T47D (cell line): ENCODE results near the gene ZNF691.

Source experiments
- DNase-seq, 2 experiments: peaks; one replicate each; pipeline versions ENCODE4 v3.0.0 to v3.0.0-alpha.2; 2011 to 2012; ENCODE audit warnings: low read depth in 1 of 2, low spot score in 1 of 2
- JUND ChIP-seq: IDR thresholded peaks from 2 replicates; pipeline ENCODE4 v1.6.1; 2012; ENCODE audit warnings: low read depth
- in situ Hi-C: cut with HindIII; loops from 2 replicates; pipeline ENCODE4 v1.10.0; 2016; ENCODE audit warnings: low sequenced_read_pairs, low pct_unique_long_range_greater_than_20kb

The ZNF691 gene

DNA sequence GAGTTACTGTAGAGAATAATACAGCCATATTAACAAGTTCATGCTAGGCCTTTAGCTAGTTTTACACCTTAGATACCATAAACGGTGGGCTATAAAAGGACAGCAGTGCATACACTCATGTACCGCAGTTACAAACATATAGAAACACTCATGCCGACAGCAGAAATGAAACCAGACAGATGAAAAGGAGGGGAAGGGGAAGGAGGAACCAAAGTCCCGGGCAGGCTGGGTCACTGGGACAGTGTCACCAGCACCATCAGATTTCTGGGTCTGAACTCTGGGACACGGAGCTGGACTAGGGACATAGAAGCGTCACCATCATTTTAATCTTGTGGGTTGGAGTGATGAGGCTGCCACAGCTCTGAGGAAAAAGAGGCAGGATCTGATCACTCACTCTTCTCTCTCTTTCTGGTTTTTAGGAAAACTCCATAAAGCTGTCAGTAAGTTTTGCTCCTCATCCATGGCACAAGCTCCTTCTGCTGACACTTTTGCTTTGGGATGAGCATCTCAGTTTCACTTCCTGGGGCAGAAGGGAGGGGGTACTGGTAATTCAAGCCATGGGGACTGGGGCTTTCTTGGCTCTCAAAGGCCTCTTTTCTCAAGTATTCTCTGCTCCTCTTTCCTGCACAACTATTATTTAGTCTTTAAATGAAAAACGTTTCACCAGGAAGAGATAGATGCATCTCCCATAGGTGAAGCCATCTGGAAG lies 7.8 kb upstream of the ZNF691 start:
- in situ Hi-C loops: no loop called here
- no peak for DNase-seq
- TF ChIP-seq JUND: no peak

DNA sequence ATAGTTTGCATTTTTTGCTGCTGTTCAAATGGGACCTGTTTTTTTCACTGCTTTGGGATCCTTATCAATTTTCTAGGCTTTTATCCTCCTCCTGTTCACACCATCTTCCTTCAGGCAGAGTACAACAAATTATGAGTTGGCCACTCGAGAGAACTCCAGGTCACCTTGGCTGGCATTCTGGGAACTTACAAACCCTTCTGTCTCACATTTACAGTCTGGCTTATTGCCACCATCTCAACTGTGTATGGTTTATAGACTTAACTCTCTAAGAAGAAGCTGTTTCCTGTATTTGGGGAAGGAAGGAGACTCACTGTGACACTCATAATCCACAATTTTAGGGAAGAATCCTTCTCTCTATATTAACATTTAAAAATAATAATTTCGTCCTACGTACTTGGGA lies 5.4 kb upstream of the ZNF691 start:
- no peak for DNase-seq
- no peak for TF ChIP-seq JUND
- in situ Hi-C loops: no loop called here

DNA sequence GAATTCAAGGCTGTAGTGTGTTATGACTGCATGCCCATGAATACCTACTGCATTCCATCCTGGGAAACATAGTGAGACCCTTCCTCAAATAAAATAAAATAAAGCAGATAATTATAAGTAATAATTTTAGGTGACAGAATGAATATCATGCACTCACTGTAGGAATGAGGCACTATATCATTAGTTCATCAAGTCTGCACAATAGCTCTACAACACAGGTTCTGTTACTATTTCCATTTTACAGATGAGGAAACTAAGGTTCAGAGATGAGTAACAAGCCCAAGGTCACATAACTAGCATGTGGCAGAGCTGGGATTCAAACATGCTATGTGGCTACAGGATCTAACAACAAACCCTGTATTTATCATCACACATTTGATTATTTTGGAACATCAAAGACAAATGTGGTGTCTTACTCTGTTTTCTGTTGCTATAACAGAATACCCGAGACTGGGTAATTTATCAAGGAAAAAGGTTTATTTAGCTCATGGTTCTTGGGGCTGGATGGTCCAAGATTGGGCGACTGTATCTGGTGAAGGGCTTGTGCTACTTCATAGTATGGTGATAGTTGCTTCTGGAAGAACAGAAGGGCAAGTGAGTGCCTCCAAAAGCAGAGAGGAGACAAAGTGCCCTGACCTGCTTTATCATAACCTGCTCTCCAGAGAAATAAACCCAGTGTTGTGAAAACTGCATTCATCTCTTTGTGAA lies 4.8 kb upstream of the ZNF691 start:
- DNase-seq: no peak
- in situ Hi-C loops: no loop called here
- TF ChIP-seq JUND: no peak

GRCh38 chr1:42844592-42845140 lies 1.7 kb upstream of the ZNF691 start:
- in situ Hi-C loops: no loop called here
- DNase-seq: no peak
- TF ChIP-seq JUND: no peak

GRCh38 chr1:42845193-42845592 lies 1.2 kb upstream of the ZNF691 start:
- in situ Hi-C loops: no loop called here
- no peak for TF ChIP-seq JUND
- no peak for DNase-seq

DNA sequence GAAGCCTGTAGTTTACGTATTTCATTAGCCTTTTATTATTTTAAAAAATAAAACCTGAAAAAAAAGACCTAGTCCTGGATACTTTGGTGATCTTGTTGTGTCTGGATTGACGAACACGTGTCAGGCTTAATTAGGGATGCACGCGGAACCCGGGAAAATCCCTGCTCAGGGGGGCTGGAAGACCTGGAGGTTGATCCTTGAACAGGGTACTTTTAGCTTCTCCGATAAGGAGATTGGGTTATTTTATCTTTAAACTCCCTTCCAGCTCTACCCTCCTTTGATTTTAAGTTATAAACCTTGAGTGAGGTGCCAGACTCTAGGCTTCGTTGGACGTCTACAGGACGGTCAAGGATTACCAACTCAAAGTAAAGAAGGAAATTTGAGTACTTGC lies 552 bp upstream of the ZNF691 start:
- no peak for TF ChIP-seq JUND
- DNase-seq: no peak
- in situ Hi-C loops: no loop called here

- no peak for TF ChIP-seq JUND
- in situ Hi-C loops: no loop called here
- DNase-seq: no peak
Measured at GRCh38 chr1:42847111-42847595, 740 bp downstream of the ZNF691 start.

GRCh38 chr1:42847721-42848460 lies 1.5 kb downstream of the ZNF691 start:
- no peak for TF ChIP-seq JUND
- in situ Hi-C loops: no loop called here
- no peak for DNase-seq

GRCh38 chr1:42848823-42849537 lies 2.6 kb downstream of the ZNF691 start:
- no peak for DNase-seq
- in situ Hi-C loops: no loop called here
- no peak for TF ChIP-seq JUND

- DNase-seq: no peak
- no peak for TF ChIP-seq JUND
- in situ Hi-C loops: no loop called here
Measured at GRCh38 chr1:42849944-42850343, 3.5 kb downstream of the ZNF691 start.

DNA sequence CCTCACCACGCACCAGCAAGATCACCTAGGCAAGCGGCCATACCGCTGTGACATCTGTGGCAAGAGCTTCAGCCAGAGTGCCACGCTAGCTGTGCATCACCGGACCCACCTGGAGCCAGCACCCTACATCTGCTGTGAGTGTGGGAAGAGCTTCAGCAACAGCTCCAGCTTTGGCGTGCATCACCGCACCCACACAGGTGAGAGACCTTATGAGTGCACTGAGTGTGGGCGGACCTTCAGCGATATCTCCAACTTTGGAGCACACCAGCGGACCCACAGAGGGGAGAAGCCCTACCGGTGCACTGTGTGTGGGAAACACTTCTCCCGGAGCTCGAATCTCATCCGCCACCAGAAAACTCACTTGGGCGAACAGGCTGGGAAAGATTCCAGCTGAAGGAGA lies 5.0 kb downstream of the ZNF691 start:
- in situ Hi-C loops: no loop called here
- TF ChIP-seq JUND: no peak
- DNase-seq: no peak

DNA sequence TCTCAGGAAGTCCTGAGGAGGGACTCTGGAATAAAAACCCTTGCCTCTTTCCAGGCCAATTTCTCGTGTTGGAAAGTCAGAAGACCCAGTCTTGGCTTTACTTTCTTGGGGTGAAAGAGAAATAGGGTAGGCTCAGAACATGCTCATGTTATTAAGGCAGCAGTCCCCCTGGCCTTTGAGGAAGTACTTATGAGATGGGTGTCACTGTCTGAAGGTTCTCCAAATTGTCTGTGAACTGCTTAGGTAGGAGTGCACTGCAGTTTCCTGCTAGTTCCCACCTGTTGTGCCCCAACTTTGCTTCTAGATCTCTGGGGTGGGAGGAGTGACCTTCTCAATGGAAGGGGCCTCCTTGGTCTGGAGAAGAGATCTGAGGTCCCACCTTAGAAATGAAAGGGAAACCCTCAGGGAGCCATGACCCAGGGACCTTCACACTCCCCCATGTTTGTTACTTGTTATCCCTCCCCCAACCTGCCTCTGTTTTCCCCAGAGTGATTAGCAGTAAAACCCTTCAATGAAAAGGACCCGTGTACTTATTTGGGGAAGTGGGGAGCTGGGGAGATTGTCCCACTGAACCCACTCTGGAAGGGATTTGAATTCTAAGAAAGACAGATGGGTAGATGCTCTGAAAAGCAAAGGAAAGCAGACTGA lies 5.7 kb downstream of the ZNF691 start:
- no peak for DNase-seq
- in situ Hi-C loops: no loop called here
- TF ChIP-seq JUND: no peak
